ENCODE measurements around the gene HOXA5.

The HOXA5 gene

GRCh38 chr7:27116031-27116961 is 27.2 kb downstream of the HOXA5 start (continued):
- TF ChIP-seq ZSCAN4 (tag by site-specific recombination; IDR thresholded peaks at IDR 0.05) (no peak), GFI1B (tag by site-specific recombination; IDR thresholded peaks at IDR 0.05) (peak; percentile 60; the same call in 1 of the 2 replicates), ZNF518A (tag by site-specific recombination; conservative IDR thresholded peaks at IDR 0.05; ENCODE audit: low read depth) (no peak), SP3 (tag by site-specific recombination; IDR thresholded peaks at IDR 0.05) (no peak), ZNF366 (tag by site-specific recombination; conservative IDR thresholded peaks at IDR 0.05) (peak; percentile 72), ZNF654 (tag by site-specific recombination; IDR thresholded peaks at IDR 0.05; ENCODE audit: low read depth) (no peak), PBX3 (CRISPR knock-in tag; IDR thresholded peaks at IDR 0.05) (no peak), GLIS2 (tag by site-specific recombination; IDR thresholded peaks at IDR 0.05) (no peak), ZSCAN16 (tag by site-specific recombination; IDR thresholded peaks at IDR 0.05) (0 out of 2 replicates have a peak, but pooled peaks have one; percentile 62), ZNF701 (tag by site-specific recombination; IDR thresholded peaks at IDR 0.05) (no peak), ZNF48 (tag by site-specific recombination; IDR thresholded peaks at IDR 0.05) (no peak), ZXDB (tag by site-specific recombination; IDR thresholded peaks at IDR 0.05) (peak; percentile 64), ZNF394 (tag by site-specific recombination; IDR thresholded peaks at IDR 0.05; ENCODE audit: borderline replicate concordance) (no peak), GLIS1 (tag by site-specific recombination; IDR thresholded peaks at IDR 0.05) (no peak), ZNF639 (tag by site-specific recombination; IDR thresholded peaks at IDR 0.05) (no peak), ZNF423 (tag by site-specific recombination; IDR thresholded peaks at IDR 0.05) (no peak), KLF8 (tag by site-specific recombination; IDR thresholded peaks at IDR 0.05) (no peak), ZNF239 (tag by site-specific recombination; IDR thresholded peaks at IDR 0.05) (no peak), ZNF223 (tag by site-specific recombination; IDR thresholded peaks at IDR 0.05) (no peak), GLI2 (tag by site-specific recombination; IDR thresholded peaks at IDR 0.05; ENCODE audit: borderline replicate concordance, low read depth) (0 out of 2 replicates have a peak, but pooled peaks have one; percentile 44), ZSCAN23 (tag by site-specific recombination; IDR thresholded peaks at IDR 0.05) (no peak), MEIS1 (CRISPR knock-in tag; IDR thresholded peaks at IDR 0.05; ENCODE audit: borderline replicate concordance) (0 out of 2 replicates have a peak, but pooled peaks have one; percentile 50), ZNF416 (tag by site-specific recombination; IDR thresholded peaks at IDR 0.05) (no peak), ZNF114 (tag by site-specific recombination; IDR thresholded peaks at IDR 0.05) (no peak), ELK4 (IDR thresholded peaks at IDR 0.05; ENCODE audit: borderline replicate concordance, low read depth, low read length) (no peak), KLF16 (tag by site-specific recombination; IDR thresholded peaks at IDR 0.05) (no peak), ZNF664 (tag by site-specific recombination; IDR thresholded peaks at IDR 0.05) (no peak), ZNF274 (IDR thresholded peaks at IDR 0.05; ENCODE audit: low read length) (no peak), ZNF274 (tag by site-specific recombination; IDR thresholded peaks at IDR 0.05; ENCODE audit: borderline replicate concordance) (no peak), ZNF112 (tag by site-specific recombination; IDR thresholded peaks at IDR 0.05) (no peak)
